Measurements from ENCODE around the gene C5.

The C5 gene

GRCh38 chr9:121071756-121072421 lies 21.8 kb upstream of the C5 start:
- no peak for TF ChIP-seq EZH2phosphoT487 (IDR thresholded peaks at IDR 0.05; ENCODE audit: borderline replicate concordance)
- TF ChIP-seq, protein P1, sequence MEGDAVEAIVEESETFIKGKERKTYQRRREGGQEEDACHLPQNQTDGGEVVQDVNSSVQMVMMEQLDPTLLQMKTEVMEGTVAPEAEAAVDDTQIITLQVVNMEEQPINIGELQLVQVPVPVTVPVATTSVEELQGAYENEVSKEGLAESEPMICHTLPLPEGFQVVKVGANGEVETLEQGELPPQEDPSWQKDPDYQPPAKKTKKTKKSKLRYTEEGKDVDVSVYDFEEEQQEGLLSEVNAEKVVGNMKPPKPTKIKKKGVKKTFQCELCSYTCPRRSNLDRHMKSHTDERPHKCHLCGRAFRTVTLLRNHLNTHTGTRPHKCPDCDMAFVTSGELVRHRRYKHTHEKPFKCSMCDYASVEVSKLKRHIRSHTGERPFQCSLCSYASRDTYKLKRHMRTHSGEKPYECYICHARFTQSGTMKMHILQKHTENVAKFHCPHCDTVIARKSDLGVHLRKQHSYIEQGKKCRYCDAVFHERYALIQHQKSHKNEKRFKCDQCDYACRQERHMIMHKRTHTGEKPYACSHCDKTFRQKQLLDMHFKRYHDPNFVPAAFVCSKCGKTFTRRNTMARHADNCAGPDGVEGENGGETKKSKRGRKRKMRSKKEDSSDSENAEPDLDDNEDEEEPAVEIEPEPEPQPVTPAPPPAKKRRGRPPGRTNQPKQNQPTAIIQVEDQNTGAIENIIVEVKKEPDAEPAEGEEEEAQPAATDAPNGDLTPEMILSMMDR (conservative IDR thresholded peaks at IDR 0.05; ENCODE audit: low read length): peak; percentile 67
- H3K9ac ChIP-seq (ENCODE audit: low read depth, low read length, poor library complexity, severe bottlenecking): peak overlapping the region; percentile 57
- peak overlapping the region; percentile 62 for H3K4me2 ChIP-seq (ENCODE audit: low read depth, low read length, poor library complexity, severe bottlenecking)
- peaks cover 14% of the 10 kb centered on the region for H4K20me1 ChIP-seq (ENCODE audit: insufficient read depth, low read length, poor library complexity, severe bottlenecking)
- H3F3A ChIP-seq (ENCODE audit: low read depth): peaks cover 5% of the 10 kb centered on the region; the same call in 1 of the 2 replicates
- no peaks in the 10 kb centered on the region for H3K27me3 ChIP-seq (ENCODE audit: insufficient read depth, low read length, poor library complexity, severe bottlenecking)
- peak overlapping the region; percentile 88 for H2AFZ ChIP-seq (ENCODE audit: low read length)
- H3K4me3 ChIP-seq (ENCODE audit: low read length, poor library complexity, severe bottlenecking): peak overlapping the region; percentile 62
- peaks cover 37% of the 10 kb centered on the region for H3K79me2 ChIP-seq (ENCODE audit: insufficient read depth, low read length)
- peaks cover 14% of the 10 kb centered on the region; the same call in 1 of the 2 replicates for H3K9me3 ChIP-seq (ENCODE audit: insufficient read depth, low read depth, low read length)
- no peaks in the 10 kb centered on the region for H3K36me3 ChIP-seq (ENCODE audit: insufficient read depth, low read length)
- peaks cover 35% of the 10 kb centered on the region for H3K4me1 ChIP-seq (ENCODE audit: insufficient read depth, low read length, poor library complexity, severe bottlenecking)
- no peaks in the 10 kb centered on the region for H3K9me2 ChIP-seq (replicated peaks; ENCODE audit: low read depth, low read length)

DNA sequence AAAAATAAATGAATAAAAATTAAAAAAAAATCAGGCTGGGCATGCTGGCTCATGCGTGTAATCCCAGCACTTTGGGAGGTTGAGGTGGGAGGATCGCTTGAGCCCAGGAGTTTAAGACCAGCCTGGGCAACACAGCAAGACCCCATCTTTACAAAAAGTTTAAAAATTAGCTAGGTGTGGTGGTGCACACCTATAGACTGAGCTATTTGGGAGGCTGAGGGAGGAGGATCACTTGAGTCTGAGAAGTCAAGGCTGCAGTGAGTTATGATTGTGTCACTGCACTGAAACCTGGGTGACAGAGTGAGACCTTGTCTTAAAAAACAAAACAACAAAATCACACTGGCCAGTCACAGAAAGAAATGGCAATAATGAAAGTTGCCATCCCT lies 21.3 kb upstream of the C5 start:
- Histone ChIP-seq H4K20me1 (ENCODE audit: insufficient read depth, low read length, poor library complexity, severe bottlenecking) (peaks cover 9% of the 10 kb centered on the region), H3K9me3 (ENCODE audit: insufficient read depth, low read depth, low read length) (peaks cover 14% of the 10 kb centered on the region; the same call in 1 of the 2 replicates), H3K4me3 (ENCODE audit: low read length, poor library complexity, severe bottlenecking) (peak overlapping the region; percentile 62), H3K9ac (ENCODE audit: low read depth, low read length, poor library complexity, severe bottlenecking) (peak overlapping the region; percentile 57), H3K4me2 (ENCODE audit: low read depth, low read length, poor library complexity, severe bottlenecking) (peak overlapping the region; percentile 62), H3K36me3 (ENCODE audit: insufficient read depth, low read length) (no peaks in the 10 kb centered on the region), H3K27me3 (ENCODE audit: insufficient read depth, low read length, poor library complexity, severe bottlenecking) (no peaks in the 10 kb centered on the region), H3K9me2 (replicated peaks; ENCODE audit: low read depth, low read length) (no peaks in the 10 kb centered on the region), H3K79me2 (ENCODE audit: insufficient read depth, low read length) (peaks cover 32% of the 10 kb centered on the region), H2AFZ (ENCODE audit: low read length) (peak overlapping the region; percentile 88), H3F3A (ENCODE audit: low read depth) (peaks cover 5% of the 10 kb centered on the region; the same call in 1 of the 2 replicates), H3K4me1 (ENCODE audit: insufficient read depth, low read length, poor library complexity, severe bottlenecking) (peaks cover 30% of the 10 kb centered on the region)
- TF ChIP-seq, protein P1 (conservative IDR thresholded peaks at IDR 0.05; ENCODE audit: low read length): no peak
- TF ChIP-seq EZH2phosphoT487 (IDR thresholded peaks at IDR 0.05; ENCODE audit: borderline replicate concordance): no peak

DNA sequence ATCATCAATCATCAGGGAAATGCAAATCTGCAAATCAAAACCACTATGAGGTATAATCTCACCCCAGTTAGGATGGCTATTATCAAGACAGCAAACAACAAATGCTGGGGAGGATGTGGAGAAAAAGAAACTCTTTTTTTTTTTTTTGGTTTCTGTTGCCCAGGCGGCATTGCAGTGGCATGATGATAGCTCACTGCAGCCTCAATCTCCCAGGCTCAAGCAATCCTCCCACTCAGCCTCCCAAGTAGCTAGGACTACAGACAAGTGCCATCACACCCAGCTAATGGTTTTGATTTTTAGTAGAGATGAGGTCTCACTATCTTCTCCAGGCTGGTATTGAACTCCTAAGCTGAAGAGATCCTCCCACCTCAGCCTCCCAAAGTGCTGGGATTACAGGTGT lies 19.3 kb upstream of the C5 start:
- H3K4me1 ChIP-seq (ENCODE audit: insufficient read depth, low read length, poor library complexity, severe bottlenecking): peaks cover 20% of the 10 kb centered on the region
- no peak overlapping the region for H3K4me2 ChIP-seq (ENCODE audit: low read depth, low read length, poor library complexity, severe bottlenecking)
- peaks cover 13% of the 10 kb centered on the region for H3K79me2 ChIP-seq (ENCODE audit: insufficient read depth, low read length)
- no peak overlapping the region for H3K9ac ChIP-seq (ENCODE audit: low read depth, low read length, poor library complexity, severe bottlenecking)
- H3K27me3 ChIP-seq (ENCODE audit: insufficient read depth, low read length, poor library complexity, severe bottlenecking): no peaks in the 10 kb centered on the region
- no peak overlapping the region for H2AFZ ChIP-seq (ENCODE audit: low read length)
- TF ChIP-seq, protein P1 (conservative IDR thresholded peaks at IDR 0.05; ENCODE audit: low read length): no peak
- no peak for TF ChIP-seq EZH2phosphoT487 (IDR thresholded peaks at IDR 0.05; ENCODE audit: borderline replicate concordance)
- no peaks in the 10 kb centered on the region for H4K20me1 ChIP-seq (ENCODE audit: insufficient read depth, low read length, poor library complexity, severe bottlenecking)
- peaks cover 14% of the 10 kb centered on the region; the same call in 1 of the 2 replicates for H3K9me3 ChIP-seq (ENCODE audit: insufficient read depth, low read depth, low read length)
- peaks cover 5% of the 10 kb centered on the region; the same call in 1 of the 2 replicates for H3F3A ChIP-seq (ENCODE audit: low read depth)
- H3K4me3 ChIP-seq (ENCODE audit: low read length, poor library complexity, severe bottlenecking): no peak overlapping the region
- H3K9me2 ChIP-seq (replicated peaks; ENCODE audit: low read depth, low read length): no peaks in the 10 kb centered on the region
- no peaks in the 10 kb centered on the region for H3K36me3 ChIP-seq (ENCODE audit: insufficient read depth, low read length)

Measured in Loucy (cell line).